ENCODE data around the gene PHIP. TPM values are rescaled to one million over a fixed set of nuclear protein-coding genes. Genes with fewer than 3 reads are reported as not detected.

The PHIP gene
- total RNA-seq, 1 donor from 2014 or later: 129 TPM

DNA sequence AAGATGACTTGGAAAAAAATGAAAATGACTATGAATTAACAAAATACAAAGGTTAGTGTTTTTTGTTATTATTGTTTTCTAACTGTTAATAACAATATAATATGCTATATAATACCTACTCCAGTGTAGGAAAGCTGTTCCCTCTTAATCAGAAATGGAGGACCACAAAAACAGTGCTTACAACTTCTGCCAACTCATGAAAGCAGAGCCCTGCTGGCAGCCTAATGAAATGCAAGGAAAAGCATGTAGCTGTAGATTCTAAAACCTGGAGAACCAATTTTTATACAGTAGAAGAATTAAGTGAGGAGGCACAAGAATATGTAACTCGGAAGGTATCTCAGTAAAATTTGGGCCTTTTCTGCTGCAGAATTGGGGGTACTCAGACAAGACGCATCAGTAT, 29.4 kb downstream of the PHIP start:
- H3K36me3 ChIP-seq: peaks cover 45% of the 10 kb centered on the region
- no peaks in the 10 kb centered on the region for H3K9me3 ChIP-seq (ENCODE audit: low read depth)
- DNase-seq (ENCODE audit: low spot score): peak; percentile 40
- peaks cover 100% of the 10 kb centered on the region for H3K79me2 ChIP-seq (ENCODE audit: low read depth)
- H3K27ac Mint-ChIP-seq: no peak overlapping the region
- H3K4me3 Mint-ChIP-seq: no peak overlapping the region
- H2AFZ ChIP-seq (replicated peaks): no peak overlapping the region
- peaks cover 51% of the 10 kb centered on the region for H4K20me1 ChIP-seq (ENCODE audit: low read depth)
- no peak overlapping the region for H3K27ac ChIP-seq
- no peak overlapping the region for H3K4me3 ChIP-seq
- peaks cover 11% of the 10 kb centered on the region for H3F3A ChIP-seq (ENCODE audit: low read depth)
- no peaks in the 10 kb centered on the region for H3K4me1 Mint-ChIP-seq
- no peak overlapping the region for H3K4me2 ChIP-seq
- H3K9ac ChIP-seq: no peak overlapping the region
- H3K9me3 Mint-ChIP-seq: peaks cover 3% of the 10 kb centered on the region
- H3K27me3 Mint-ChIP-seq (ENCODE audit: insufficient read depth, low read depth): no peaks in the 10 kb centered on the region
- H3K36me3 Mint-ChIP-seq: peaks cover 44% of the 10 kb centered on the region
- H3K27me3 ChIP-seq: no peaks in the 10 kb centered on the region
- no peaks in the 10 kb centered on the region for H3K4me1 ChIP-seq
- peak; percentile 59 for TF ChIP-seq CTCF (IDR thresholded peaks at IDR 0.05)
- TF ChIP-seq EZH2phosphoT487 (IDR thresholded peaks at IDR 0.05): no peak

DNA sequence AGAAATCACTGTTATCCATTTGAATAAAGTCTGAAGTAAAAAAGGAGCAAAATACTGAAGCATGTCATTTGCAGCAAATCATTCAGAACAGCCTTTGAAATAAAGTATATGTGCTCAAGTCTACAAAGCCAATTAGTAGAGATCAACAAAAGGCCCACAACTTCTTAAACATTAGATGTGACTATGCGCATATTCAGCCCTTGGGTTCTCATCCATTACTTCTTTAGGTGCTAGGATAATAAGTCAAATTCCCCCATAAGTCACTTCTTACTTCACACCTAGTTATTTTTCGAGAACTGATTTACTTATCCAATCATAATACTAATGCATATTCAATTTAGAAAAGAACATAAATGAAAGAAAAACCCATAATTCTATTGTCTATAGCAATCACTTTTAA, 31.0 kb downstream of the PHIP start:
- Histone ChIP-seq H3K36me3 (peaks cover 34% of the 10 kb centered on the region), H3K27me3 (no peaks in the 10 kb centered on the region), H3K79me2 (ENCODE audit: low read depth) (peaks cover 100% of the 10 kb centered on the region), H2AFZ (replicated peaks) (no peak overlapping the region), H3K9me3 (ENCODE audit: low read depth) (no peaks in the 10 kb centered on the region), H3K27ac (no peak overlapping the region), H3K9ac (no peak overlapping the region), H3F3A (ENCODE audit: low read depth) (peaks cover 7% of the 10 kb centered on the region), H3K4me1 (no peaks in the 10 kb centered on the region), H3K4me2 (no peak overlapping the region), H4K20me1 (ENCODE audit: low read depth) (peaks cover 61% of the 10 kb centered on the region), H3K4me3 (no peak overlapping the region)
- TF ChIP-seq CTCF (IDR thresholded peaks at IDR 0.05) (no peak), EZH2 (IDR thresholded peaks at IDR 0.05) (no peak), EZH2phosphoT487 (IDR thresholded peaks at IDR 0.05) (no peak)
- H3K27ac Mint-ChIP-seq: no peak overlapping the region
- no peaks in the 10 kb centered on the region for H3K27me3 Mint-ChIP-seq (ENCODE audit: insufficient read depth, low read depth)
- H3K4me1 Mint-ChIP-seq: no peaks in the 10 kb centered on the region
- peaks cover 32% of the 10 kb centered on the region for H3K36me3 Mint-ChIP-seq
- H3K9me3 Mint-ChIP-seq: no peaks in the 10 kb centered on the region
- no peak for DNase-seq (ENCODE audit: low spot score)
- H3K4me3 Mint-ChIP-seq: no peak overlapping the region

GRCh38 chr6:79045966-79046365, 32.1 kb downstream of the PHIP start:
- no peaks in the 10 kb centered on the region for H3K9me3 Mint-ChIP-seq
- Histone ChIP-seq H4K20me1 (ENCODE audit: low read depth) (peaks cover 71% of the 10 kb centered on the region), H3K4me3 (no peak overlapping the region), H3K27me3 (no peaks in the 10 kb centered on the region), H3K79me2 (ENCODE audit: low read depth) (peaks cover 100% of the 10 kb centered on the region), H3K36me3 (peaks cover 36% of the 10 kb centered on the region), H2AFZ (replicated peaks) (no peak overlapping the region), H3K4me1 (no peaks in the 10 kb centered on the region), H3F3A (ENCODE audit: low read depth) (peaks cover 1% of the 10 kb centered on the region), H3K4me2 (no peak overlapping the region), H3K9ac (no peak overlapping the region), H3K27ac (no peak overlapping the region), H3K9me3 (ENCODE audit: low read depth) (no peaks in the 10 kb centered on the region)
- no peaks in the 10 kb centered on the region for H3K27me3 Mint-ChIP-seq (ENCODE audit: insufficient read depth, low read depth)
- H3K4me1 Mint-ChIP-seq: no peaks in the 10 kb centered on the region
- no peak for DNase-seq (ENCODE audit: low spot score)
- no peak overlapping the region for H3K4me3 Mint-ChIP-seq
- TF ChIP-seq EZH2phosphoT487 (IDR thresholded peaks at IDR 0.05): no peak
- TF ChIP-seq CTCF (IDR thresholded peaks at IDR 0.05): no peak
- no peak for TF ChIP-seq EZH2 (IDR thresholded peaks at IDR 0.05)
- H3K27ac Mint-ChIP-seq: no peak overlapping the region
- H3K36me3 Mint-ChIP-seq: peaks cover 31% of the 10 kb centered on the region

- H3K4me3 ChIP-seq: no peak overlapping the region
- H3K4me1 Mint-ChIP-seq: no peaks in the 10 kb centered on the region
- peaks cover 45% of the 10 kb centered on the region for H3K36me3 Mint-ChIP-seq
- H2AFZ ChIP-seq (replicated peaks): no peak overlapping the region
- H3K27ac ChIP-seq: no peak overlapping the region
- peaks cover 90% of the 10 kb centered on the region for H4K20me1 ChIP-seq (ENCODE audit: low read depth)
- H3K4me1 ChIP-seq: peaks cover 6% of the 10 kb centered on the region
- no peaks in the 10 kb centered on the region for H3K27me3 ChIP-seq
- TF ChIP-seq EZH2phosphoT487 (IDR thresholded peaks at IDR 0.05): no peak
- TF ChIP-seq EZH2 (IDR thresholded peaks at IDR 0.05): no peak
- no peak for TF ChIP-seq CTCF (IDR thresholded peaks at IDR 0.05)
- no peak overlapping the region for H3K27ac Mint-ChIP-seq
- H3K9ac ChIP-seq: no peak overlapping the region
- H3K9me3 ChIP-seq (ENCODE audit: low read depth): no peaks in the 10 kb centered on the region
- no peak overlapping the region for H3K4me3 Mint-ChIP-seq
- no peak overlapping the region for H3K4me2 ChIP-seq
- no peaks in the 10 kb centered on the region for H3K9me3 Mint-ChIP-seq
- peaks cover 12% of the 10 kb centered on the region for H3F3A ChIP-seq (ENCODE audit: low read depth)
- H3K79me2 ChIP-seq (ENCODE audit: low read depth): peaks cover 100% of the 10 kb centered on the region
- DNase-seq (ENCODE audit: low spot score): no peak
- no peaks in the 10 kb centered on the region for H3K27me3 Mint-ChIP-seq (ENCODE audit: insufficient read depth, low read depth)
- peaks cover 34% of the 10 kb centered on the region for H3K36me3 ChIP-seq
Measured at GRCh38 chr6:79042799-79043126, 35.3 kb downstream of the PHIP start.
